Sciatic nerve (tissue), 2 donors: ENCODE data around the gene TTYH2. TPM values are rescaled to one million over a fixed set of nuclear protein-coding genes. Genes with fewer than 3 reads are reported as not detected.
"Not testable (repeated sequence)": the region's sequence is repeated elsewhere in the genome, so short reads cannot be mapped to it uniquely, and the experiment has no call there.

Experiments
- ATAC-seq: fragments of 200-7000 bp; cut with Tn5 transposase; one replicate; pipeline ENCODE4 v1.9.1; 2020; ENCODE audit warnings: mild to moderate bottlenecking, moderate library complexity
- DNase-seq: peaks from one replicate; pipeline ENCODE4 v3.0.0-alpha.2; 2020; ENCODE audit warnings: low spot score
- intact Hi-C: fragments of 100-400 bp; cut with DNase I; formaldehyde crosslinking; loops from one replicate; pipeline ENCODE4 v1.14.2; 2022
- total RNA-seq: library from RNA; stranded (reverse); fragmentation: NEBNext Ultra II Directional; extraction: Animal tissue kit (Norgen Biotek cat#: 25700); gene quantifications from one replicate; pipeline ENCODE4 v1.2.1, GENCODE V29; 2021
- donor health status: DM: no; HTN: no; CAD: no.
- donor health status: DM: no; HTN: no; CAD: no.

Gene TTYH2
- total RNA-seq, 1 donor from 2014 or later = 46.7 TPM

DNA sequence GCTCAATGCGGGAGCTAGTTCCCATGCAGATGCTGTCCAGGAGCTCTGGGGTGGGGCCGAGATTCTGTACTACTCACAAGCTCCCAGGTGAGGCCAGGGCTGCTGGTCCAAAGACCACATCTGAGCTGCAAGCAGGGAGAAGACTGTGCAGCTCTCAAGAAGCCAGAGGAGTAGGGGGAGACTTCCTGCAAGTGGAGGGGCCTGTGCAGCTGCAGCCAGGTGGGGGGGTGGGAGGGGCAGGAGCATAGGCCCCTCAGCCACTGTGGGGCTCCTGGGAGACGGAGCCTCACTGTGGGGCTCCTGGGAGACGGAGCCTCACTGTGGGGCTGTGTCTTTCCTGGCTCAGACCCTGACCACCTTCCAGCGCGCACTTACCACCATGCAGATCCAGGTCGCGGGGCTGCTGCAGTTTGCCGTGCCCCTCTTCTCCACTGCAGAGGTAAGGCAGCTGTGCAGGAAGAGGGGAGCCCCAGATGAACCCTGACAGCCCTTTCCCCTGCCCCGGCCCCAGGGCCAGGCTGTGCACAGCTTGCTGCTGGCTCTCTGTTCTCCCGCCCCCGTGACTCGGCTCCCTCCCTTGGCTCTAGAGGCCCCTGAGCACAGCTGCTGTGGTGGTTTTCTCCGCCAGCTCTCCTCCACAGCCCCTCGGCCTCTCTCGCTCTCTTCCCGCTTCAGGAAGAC, 36.4 kb downstream of the TTYH2 start:
- intact Hi-C loops = no loop called here
- ATAC-seq = no peak
- no peak for DNase-seq

DNA sequence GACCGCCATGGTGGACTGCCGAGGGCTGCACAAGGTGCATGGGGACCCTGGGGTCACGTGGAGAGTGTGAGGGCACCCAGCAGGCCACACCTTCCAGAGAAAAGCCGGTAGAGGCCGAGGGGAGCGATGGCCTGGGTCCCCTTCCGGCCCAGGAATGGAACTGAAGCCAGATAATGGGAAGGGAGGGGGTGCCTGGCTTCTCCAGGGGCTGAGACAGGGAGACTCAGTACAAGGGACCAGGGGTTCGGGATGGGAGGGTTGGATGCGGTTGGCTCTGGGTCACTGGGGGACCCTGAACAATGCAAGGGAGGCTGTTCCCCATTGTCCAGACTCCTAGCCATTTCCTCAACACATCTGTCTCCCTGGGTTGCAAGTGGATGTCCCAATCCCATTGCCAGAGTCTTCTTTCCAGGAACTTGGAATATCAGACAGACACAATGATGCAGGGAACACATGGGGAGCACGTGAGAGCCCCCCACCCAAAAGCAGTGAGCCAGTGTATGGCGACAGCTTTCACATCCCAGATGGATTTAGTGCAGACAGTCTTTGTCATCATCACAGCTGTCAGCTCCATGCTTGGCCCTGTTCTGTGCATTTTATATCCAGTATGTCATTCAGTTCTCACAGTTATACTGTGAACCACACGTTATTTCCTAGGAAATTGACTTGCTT, 37.1 kb downstream of the TTYH2 start:
- intact Hi-C loops = no loop called here

DNA sequence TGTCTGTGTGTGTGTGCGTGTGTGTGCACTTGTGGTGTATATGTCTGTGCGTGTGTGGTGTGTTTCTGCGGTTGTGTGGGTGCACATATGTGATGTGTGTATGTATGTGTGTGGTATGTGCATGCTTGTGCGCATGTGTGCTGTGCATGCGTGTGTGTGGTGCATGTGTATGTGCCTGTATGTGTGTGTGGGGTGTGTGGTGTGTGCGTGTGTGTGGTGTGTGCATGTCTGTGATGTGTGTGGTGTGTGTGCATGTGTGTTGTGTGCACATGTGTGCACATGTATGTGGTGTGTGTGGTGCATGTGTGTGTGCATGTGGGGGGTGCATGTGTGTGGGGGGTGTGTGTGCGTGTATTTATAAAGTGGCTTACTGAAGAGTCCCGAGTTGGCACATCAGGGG, 37.7 kb downstream of the TTYH2 start:
- intact Hi-C loops = no loop called here
- ATAC-seq = no peak
- no peak for DNase-seq

More for the DNA sequence above, 37.1 kb downstream of the TTYH2 start:
- ATAC-seq (no peak), DNase-seq (no peak)

DNA sequence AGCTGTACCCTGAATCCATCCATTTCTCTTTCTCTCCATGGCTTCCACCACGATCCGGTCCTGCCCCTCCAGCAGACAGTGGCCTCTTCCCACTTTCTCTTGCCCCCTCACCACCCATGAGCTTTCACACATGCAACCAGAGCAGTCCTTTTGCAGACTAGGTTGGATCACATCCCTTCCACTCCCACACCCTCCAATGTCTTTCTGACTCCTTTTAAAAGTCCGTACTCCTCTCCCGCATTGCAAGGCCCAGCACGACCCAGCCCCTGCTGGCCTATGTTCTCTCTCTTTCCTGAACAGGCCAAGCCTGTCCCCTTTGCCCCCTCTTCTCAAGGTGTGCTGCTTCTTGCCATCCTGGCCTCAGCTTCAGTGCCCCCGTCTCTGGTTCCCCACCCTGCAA, 38.2 kb downstream of the TTYH2 start:
- DNase-seq (no peak), ATAC-seq (no peak)
- intact Hi-C loops = no loop called here

DNA sequence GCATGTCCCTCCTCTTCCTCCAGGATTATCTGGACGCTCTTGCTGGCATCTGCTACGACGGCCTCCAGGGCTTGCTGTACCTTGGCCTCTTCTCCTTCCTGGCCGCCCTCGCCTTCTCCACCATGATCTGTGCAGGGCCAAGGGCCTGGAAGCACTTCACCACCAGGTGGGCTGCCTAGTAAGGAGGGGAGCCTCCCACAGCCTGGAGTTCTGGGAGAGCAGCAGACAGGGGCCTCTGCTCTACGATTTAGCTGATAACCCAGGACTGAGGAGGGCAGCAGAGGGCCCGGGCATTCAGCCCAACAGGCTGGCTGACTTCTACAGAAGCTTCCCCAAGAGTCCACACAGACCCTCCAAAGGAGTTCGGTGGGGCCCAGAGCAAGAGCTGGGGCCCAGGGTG, 38.8 kb downstream of the TTYH2 start:
- intact Hi-C loops = no loop called here
- DNase-seq = no peak
- no peak for ATAC-seq

DNA sequence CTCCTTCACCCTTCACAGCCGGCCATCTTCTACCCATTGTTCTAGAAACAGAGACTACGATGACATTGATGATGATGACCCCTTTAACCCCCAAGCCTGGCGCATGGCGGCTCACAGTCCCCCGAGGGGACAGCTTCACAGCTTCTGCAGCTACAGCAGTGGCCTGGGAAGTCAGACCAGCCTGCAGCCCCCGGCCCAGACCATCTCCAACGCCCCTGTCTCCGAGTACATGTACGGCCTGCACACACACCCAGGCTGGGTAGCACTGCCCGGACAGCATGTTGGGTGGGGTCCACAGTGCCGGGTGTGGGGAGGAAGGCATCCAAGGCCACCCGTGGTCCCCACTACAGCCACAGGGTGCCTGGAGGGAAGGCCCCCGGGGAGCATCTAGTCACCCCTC, 39.7 kb downstream of the TTYH2 start:
- ATAC-seq (no peak), DNase-seq (no peak)
- intact Hi-C loops = no loop called here

DNA sequence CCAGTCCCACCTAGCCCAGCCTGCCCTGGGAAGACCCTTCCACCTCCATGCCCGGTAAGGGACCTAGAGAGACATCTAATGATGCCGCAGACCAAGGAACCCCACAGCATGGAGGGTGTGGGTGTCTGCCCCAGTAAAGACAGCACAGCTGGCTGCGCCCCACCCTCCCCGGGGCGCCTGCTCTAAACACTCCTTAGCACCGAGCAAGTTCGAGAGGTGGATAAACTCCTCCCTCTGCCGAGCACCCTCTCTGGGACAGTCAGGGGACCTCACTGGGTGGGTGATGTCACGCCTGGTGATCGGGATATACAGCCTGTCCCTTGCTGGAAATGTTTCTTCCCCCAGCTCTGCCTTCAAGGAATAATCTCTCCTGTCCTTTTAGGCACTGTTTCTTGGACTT, 43.9 kb downstream of the TTYH2 start:
- DNase-seq = no peak
- no peak for ATAC-seq
- intact Hi-C loops = loop anchor here (5.0 kb wide), 1 partner anchor 1645 kb away; no protein-coding TSS in a partner anchor

DNA sequence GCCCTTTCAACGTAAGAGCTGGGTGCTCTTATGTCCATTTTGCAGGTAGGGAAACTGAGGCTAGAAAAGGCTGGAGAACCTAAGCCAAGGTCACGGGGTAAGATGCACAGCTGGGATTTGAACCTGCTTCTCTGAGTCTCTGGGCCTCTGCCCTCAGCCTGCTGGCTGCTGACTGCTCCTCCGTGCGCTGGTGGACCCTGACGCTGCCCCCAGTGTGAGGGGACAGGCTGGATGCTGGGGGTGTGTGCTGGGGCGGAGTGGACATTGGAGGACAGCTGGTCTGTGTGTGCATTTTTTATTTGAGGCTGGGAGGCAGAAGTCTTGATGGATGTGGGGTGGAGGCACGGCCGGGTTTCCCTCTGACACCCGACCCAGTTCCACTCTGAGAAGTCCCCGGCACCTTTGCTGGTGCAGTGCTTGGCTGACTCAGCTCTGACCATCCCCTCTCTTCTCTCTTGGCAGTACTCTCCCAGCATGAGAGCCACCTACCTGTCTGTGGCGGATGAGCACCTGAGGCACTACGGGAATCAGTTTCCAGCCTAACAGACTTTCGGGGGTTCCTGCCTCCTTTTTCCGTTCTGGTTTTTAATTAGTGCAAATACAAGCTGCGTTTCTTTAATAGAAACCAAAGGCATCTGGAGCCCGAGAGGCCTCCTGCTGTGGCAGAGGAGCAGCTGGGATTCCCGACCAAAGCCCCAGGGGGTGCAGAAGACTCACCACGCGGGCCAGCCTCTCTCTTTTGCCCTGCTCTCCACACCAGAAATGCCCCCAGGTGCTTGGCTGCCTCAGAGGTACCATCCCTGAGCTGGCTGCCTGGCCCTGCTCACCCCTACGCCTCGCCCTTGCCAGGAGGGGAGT, 46.5 kb downstream of the TTYH2 start:
- intact Hi-C loops = loop anchor here (5.0 kb wide), 1 partner anchor 1648 kb away; no protein-coding TSS in a partner anchor
- no peak for ATAC-seq
- DNase-seq = no peak

DNA sequence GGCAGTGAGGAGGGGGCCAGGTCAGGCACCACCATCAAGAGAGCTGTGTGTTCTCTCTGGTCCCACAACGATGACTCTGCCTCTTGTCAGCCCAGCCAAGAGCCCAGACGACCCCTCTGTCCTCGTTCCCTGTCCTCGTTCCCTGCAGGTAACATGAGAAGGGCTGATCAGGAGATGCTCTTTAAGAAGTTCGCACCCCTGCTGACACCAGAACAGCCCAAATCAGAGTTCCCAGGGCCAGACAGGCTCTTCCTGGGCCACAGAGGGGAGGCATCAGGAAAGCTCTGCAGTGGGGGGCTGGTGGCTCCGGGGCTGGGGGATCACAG, 47.1 kb downstream of the TTYH2 start:
- intact Hi-C loops = no loop called here
- ATAC-seq (no peak), DNase-seq (no peak)

DNA sequence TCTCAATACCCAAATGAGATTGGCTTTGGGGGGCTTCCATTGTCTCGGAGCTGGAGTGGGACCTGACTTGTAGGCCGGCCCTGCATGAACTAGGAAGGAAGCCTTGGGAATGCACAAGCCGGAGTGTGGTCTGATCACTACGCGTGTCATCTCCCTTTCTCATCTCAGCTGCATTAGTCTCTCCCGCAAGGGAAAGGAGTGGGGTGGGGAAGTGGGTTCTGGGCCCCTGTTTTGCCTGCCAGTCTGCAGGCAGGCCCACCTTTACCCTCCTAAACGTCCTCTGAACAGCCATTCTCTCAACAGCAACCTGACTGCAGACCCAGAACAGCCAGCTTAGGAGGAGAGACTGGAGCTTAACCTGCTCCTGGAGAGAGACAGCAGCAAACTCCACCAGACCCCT, 49.2 kb downstream of the TTYH2 start:
- no peak for DNase-seq
- intact Hi-C loops = no loop called here
- ATAC-seq = no peak

DNA sequence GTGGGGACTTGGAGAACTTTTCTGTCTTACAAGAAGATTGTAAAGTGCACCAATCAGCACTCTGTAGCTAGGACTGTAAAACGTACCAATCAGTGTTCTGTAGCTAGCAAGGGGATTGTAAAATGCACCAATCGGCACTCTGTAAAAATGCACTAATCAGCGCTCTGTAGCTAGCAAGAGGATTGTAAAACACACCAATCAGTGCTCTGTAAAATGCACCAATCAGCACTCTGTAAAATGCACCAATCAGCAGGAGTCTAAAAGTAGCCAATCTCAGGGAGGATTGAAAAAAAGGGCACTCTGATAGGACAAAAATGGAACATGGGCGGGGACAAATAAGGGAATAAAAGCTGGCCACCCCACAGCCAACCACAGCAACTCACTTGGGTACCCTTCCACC, 53.7 kb downstream of the TTYH2 start:
- DNase-seq, ATAC-seq, intact Hi-C loops: not testable (repeated sequence)

DNA sequence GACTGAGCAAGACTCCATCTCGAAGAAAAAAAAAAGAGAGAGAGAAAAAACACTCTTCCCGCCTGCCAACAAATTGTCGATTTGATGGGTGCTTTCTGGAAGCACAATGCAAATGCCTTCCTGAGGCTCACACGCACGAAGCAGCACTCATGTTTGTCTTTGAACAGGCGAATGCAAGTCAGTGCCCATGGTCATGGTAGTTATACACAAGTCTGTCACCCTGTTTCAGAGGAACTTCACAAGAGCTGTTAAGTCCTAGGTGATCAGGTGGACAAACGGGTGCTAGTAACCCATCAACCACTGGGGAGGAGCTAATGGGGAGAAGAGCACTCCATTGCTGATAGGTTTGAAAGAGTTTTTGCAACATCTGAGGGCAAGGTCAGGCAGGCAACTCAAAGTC, 54.2 kb downstream of the TTYH2 start:
- no peak for DNase-seq
- intact Hi-C loops = no loop called here
- ATAC-seq = no peak

DNA sequence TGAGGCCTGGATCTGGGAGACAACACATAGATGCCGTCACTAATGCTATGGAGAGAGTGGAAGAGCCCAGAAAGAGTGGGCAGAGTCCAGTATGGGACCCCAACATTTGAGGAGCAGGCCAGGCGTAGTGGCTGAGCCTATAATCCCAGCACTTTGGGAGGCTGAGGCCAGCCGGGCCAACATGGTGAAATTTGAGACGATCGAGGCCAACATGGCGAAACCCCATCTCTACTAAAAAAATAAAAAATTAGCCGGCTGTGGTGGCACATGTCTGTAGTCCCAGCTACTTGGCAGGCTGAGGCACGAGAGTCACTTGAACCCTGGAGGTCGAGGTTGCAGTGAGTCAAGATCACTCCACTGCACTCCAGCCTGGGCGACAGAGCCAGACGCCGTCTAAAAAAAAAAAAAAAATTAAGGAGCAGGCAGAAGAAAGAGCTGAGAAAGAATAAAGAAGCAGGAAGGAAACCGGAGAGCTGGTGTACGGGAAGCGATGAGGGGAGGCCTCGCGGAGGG, 54.7 kb downstream of the TTYH2 start:
- intact Hi-C loops = no loop called here
- ATAC-seq (no peak), DNase-seq (no peak)

DNA sequence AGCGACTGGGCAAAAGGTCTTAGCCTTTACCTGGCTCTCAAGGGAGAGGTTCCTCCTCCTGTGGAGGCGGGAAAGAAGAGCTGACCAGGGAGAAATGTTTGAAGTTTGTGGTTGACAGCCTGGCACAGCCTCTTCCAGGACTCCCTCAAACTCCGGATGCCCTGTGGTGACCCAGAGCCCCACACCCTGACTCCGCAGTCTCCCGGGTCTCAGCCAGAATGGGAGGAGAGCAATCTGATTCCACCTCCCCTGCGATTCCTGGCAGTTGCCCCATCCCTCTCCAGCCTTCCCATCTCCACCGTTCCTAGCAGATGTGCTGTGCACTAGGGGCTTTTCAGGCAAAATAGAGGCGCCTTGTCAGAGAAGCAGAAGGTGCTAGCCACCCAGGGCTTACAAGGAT, 55.2 kb downstream of the TTYH2 start:
- DNase-seq (no peak), ATAC-seq (no peak)
- intact Hi-C loops = no loop called here

DNA sequence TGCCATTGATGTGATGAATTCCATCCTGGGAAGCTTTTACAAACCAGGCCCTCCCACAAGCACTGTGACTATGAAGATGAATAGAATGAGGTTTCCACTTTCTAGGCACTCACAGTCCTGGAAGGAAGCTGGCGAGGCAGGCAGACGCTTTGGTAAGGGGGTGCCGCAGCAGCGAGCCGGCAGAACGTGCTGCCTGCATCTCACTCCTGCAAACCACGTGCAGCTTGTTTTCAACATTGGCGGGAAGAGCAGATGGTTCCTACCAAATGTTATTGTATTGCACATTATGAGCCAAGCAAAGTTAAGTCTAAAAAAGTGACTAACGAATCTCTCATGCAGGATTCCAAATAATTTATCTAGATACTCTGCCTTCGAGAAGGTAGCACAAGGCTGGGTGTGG, 57.0 kb downstream of the TTYH2 start:
- no peak for DNase-seq
- ATAC-seq = no peak
- intact Hi-C loops = no loop called here

DNA sequence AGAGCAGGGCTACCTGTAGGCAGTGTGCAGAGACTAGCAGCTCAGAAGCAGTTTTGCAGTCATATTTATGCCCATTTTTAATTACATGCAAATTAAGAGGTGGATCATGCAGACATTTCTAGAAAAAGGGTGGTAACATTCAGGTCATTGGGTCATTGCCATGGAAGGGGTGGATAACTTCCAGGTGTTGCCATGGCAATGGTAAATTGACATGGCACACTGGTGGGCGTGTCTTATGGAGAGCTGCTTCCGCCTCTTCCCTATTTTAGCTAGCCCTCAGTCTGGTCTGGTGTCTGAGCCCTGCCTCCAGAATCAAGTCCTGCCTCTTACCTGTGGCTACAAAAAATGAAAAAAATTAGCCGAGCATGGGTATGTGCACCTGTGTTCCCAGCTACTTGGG, 57.9 kb downstream of the TTYH2 start:
- intact Hi-C loops = no loop called here

DNA sequence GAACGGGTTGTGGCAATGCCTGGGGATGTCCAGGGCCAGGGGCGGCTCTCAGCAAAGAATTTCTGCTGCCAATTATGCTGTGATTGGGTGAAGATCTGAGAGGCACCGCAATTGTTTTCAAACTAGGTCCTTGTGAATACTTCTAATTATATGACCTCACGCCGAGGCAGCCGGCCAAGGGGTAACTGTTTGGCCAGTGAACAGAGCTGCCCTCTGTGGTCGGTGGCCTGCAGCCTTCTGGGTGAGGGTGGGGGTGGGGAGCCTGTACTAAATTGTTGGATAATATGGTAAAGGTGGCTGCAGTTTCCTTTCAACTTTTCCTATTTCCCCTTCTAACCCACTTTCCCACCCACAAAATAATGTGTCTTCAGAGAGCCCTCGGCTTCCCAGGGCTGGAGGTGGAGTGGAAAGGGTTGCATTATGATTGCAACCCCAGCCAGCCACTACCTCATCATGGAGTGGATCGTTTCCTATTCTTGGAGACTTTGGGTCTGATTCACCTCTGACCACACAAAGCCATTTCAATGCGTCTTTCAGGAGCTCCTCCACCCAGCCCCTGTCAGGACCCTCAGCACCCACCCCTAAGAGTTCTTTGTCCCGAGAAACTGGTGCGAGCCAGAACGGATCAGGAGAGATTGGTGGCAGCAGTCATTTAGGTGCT, 58.7 kb downstream of the TTYH2 start:
- peak; percentile 56 for ATAC-seq
- intact Hi-C loops = no loop called here
- DNase-seq = peak; percentile 90

More for the DNA sequence above, 57.9 kb downstream of the TTYH2 start:
- ATAC-seq (no peak), DNase-seq (no peak)

DNA sequence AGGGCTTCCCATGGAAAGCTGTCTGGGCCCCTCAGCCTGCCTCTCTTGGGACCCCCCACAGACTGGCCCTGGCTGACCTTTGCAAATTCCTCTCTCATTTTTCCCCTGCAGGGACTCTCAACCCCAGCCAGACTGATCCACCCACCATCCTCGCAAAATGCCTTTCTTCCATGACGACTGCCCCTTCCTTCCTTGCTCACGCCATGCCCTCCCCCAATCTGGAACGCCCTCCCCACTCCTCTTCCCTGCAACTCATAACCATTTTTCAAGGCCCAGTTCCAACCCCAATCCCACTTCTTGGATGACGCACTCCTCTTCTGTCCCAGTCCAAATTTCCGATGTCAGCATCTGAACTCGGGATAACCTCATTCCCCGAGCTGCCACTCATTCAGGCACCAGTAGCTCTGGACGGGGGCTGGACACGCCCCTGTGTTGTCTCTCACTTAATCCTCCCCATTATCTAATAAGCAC, 59.4 kb downstream of the TTYH2 start:
- DNase-seq = peak; percentile 73
- ATAC-seq = peak; percentile 21
- intact Hi-C loops = no loop called here

DNA sequence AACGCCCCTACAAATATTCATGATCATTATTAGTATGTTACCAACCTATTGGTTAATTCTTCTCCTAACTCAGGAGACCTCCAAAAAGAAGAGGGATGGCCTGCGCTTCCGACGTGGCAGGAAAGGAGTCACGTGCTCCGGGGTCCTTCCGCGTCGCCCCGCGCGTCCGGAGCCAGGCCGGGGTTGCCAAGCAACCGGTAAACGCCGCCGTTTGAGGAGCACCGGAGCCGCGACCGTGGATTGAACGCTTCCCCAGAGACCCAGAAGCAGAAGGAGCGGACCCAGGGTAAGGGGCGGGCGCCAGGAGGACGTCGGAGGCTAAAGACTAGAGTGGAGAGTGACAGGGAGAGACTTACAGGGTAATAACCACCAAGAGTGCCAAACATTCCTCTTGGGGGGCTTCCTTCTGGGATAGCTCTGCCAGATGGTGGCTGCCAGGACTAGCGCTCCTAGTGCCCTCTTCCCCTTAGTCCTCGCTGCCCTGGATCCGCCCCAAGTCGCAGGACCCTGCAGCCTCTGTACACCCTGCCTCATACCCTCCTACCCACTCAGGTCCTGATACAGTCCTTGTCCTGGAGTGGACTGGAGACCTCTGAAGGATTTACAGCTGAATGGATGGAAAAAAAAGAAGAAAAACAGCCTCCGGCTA, 60.8 kb downstream of the TTYH2 start, which contains the start of gene DNAI2:
Gene DNAI2 (plus strand): TSS at position 175 of the 649 bp plus-strand sequence. CDS start 7,584 bp downstream, outside the sequence.
- intact Hi-C loops = no loop called here
- no peak for DNase-seq
- no peak for ATAC-seq
